ENCODE data around the gene SHOX. TPM values are rescaled to one million over a fixed set of nuclear protein-coding genes. Genes with fewer than 3 reads are reported as not detected.

SHOX gene
- polyA plus RNA-seq, 1 donor (not counting 4 experiments of a cell fraction or from before 2014, with no cell fraction given): not detected

GRCh38 chrX:682892-683291, 52.3 kb downstream of the SHOX start:
- H3K27ac ChIP-seq (ENCODE audit: control insufficient read depth, insufficient read depth, low read length): no peak overlapping the region

GRCh38 chrX:683576-683975, 53.0 kb downstream of the SHOX start:
- Histone ChIP-seq H3K4me3 (ENCODE audit: control insufficient read depth in 2 of 3, extremely low read depth in 1 of 3, insufficient read depth in 2 of 3, low read depth in 1 of 3, low read length in 3 of 3) (no peak overlapping the region), H3K9ac (ENCODE audit: control insufficient read depth, extremely low read depth, insufficient read depth, low read length) (no peak overlapping the region), H3K4me1 (ENCODE audit: control insufficient read depth, extremely low read depth, insufficient read depth, low read length) (no peaks in the 10 kb centered on the region), H3K36me3 (ENCODE audit: control insufficient read depth in 2 of 2, extremely low read depth in 1 of 2, insufficient read depth in 2 of 2, low read length in 2 of 2) (no peaks in the 10 kb centered on the region), H4K20me1 (ENCODE audit: control insufficient read depth, extremely low read depth, insufficient read depth, low read length) (no peaks in the 10 kb centered on the region), H3K9me3 (ENCODE audit: control insufficient read depth, low read depth, low read length) (peaks cover 14% of the 10 kb centered on the region), H3K4me2 (ENCODE audit: control insufficient read depth, extremely low read depth, insufficient read depth, low read depth, low read length) (no peak overlapping the region), H3K79me2 (ENCODE audit: control insufficient read depth, insufficient read depth, low read length) (no peaks in the 10 kb centered on the region), H3K27me3 (ENCODE audit: control insufficient read depth, extremely low read depth, insufficient read depth, low read length) (no peaks in the 10 kb centered on the region), H3K9me1 (ENCODE audit: control insufficient read depth, extremely low read depth, insufficient read depth, low read length) (no peaks in the 10 kb centered on the region), H3K27ac (ENCODE audit: control insufficient read depth, insufficient read depth, low read length) (no peak overlapping the region), H2AFZ (ENCODE audit: control insufficient read depth, low read length) (no peak overlapping the region)
- no peak for FAIRE-seq
- DNase-seq (ENCODE audit: low read depth, low spot score): no peak
- dilution Hi-C loops (cut with MboI; ENCODE audit: extremely low pct_ligation_motif_present, low sequenced_read_pairs): no loop called here
- TF ChIP-seq CTCF (optimal IDR thresholded peaks at IDR 0.05 in 1 of 3, IDR thresholded peaks at IDR 0.05 in 1 of 3, conservative IDR thresholded peaks at IDR 0.05 in 1 of 3; ENCODE audit: extremely low read depth in 1 of 3, insufficient read depth in 2 of 3, low read length in 3 of 3): no peak
- no peak for TF ChIP-seq EZH2 (IDR thresholded peaks at IDR 0.05; ENCODE audit: low read length)

More at GRCh38 chrX:682892-683291, 52.3 kb downstream of the SHOX start:
- TF ChIP-seq EZH2 (IDR thresholded peaks at IDR 0.05; ENCODE audit: low read length): no peak
- no peak for TF ChIP-seq CTCF (optimal IDR thresholded peaks at IDR 0.05 in 1 of 3, IDR thresholded peaks at IDR 0.05 in 1 of 3, conservative IDR thresholded peaks at IDR 0.05 in 1 of 3; ENCODE audit: extremely low read depth in 1 of 3, insufficient read depth in 2 of 3, low read length in 3 of 3)
- H3K27me3 ChIP-seq (ENCODE audit: control insufficient read depth, extremely low read depth, insufficient read depth, low read length): no peaks in the 10 kb centered on the region
- no peaks in the 10 kb centered on the region for H3K9me1 ChIP-seq (ENCODE audit: control insufficient read depth, extremely low read depth, insufficient read depth, low read length)
- no peaks in the 10 kb centered on the region for H3K36me3 ChIP-seq (ENCODE audit: control insufficient read depth in 2 of 2, extremely low read depth in 1 of 2, insufficient read depth in 2 of 2, low read length in 2 of 2)
- H3K9ac ChIP-seq (ENCODE audit: control insufficient read depth, extremely low read depth, insufficient read depth, low read length): no peak overlapping the region
- H2AFZ ChIP-seq (ENCODE audit: control insufficient read depth, low read length): no peak overlapping the region
- H3K4me1 ChIP-seq (ENCODE audit: control insufficient read depth, extremely low read depth, insufficient read depth, low read length): no peaks in the 10 kb centered on the region
- H3K4me2 ChIP-seq (ENCODE audit: control insufficient read depth, extremely low read depth, insufficient read depth, low read depth, low read length): no peak overlapping the region
- peaks cover 14% of the 10 kb centered on the region for H3K9me3 ChIP-seq (ENCODE audit: control insufficient read depth, low read depth, low read length)
- H4K20me1 ChIP-seq (ENCODE audit: control insufficient read depth, extremely low read depth, insufficient read depth, low read length): no peaks in the 10 kb centered on the region
- DNase-seq (ENCODE audit: low read depth, low spot score) (no peak), FAIRE-seq (no peak)
- H3K4me3 ChIP-seq (ENCODE audit: control insufficient read depth in 2 of 3, extremely low read depth in 1 of 3, insufficient read depth in 2 of 3, low read depth in 1 of 3, low read length in 3 of 3): no peak overlapping the region
- dilution Hi-C loops (cut with MboI; ENCODE audit: extremely low pct_ligation_motif_present, low sequenced_read_pairs): no loop called here
- H3K79me2 ChIP-seq (ENCODE audit: control insufficient read depth, insufficient read depth, low read length): no peaks in the 10 kb centered on the region

All from keratinocyte (primary cell).